Liver (tissue), 9 donors: ENCODE data around the gene NRG3. TPM values are rescaled to one million over a fixed set of nuclear protein-coding genes. Genes with fewer than 3 reads are reported as not detected.
"Not testable (repeated sequence)": the region's sequence is repeated elsewhere in the genome, so short reads cannot be mapped to it uniquely, and the experiment has no call there.

Experiments
- DNase-seq: peaks from one replicate; pipeline ENCODE4 v3.0.0-alpha.2; 2017; ENCODE audit warnings: low spot score
- H3K27ac ChIP-seq, 2 donors: one replicate each; pipeline ENCODE4 v1.7.0; 2013; ENCODE audit warnings: inconsistent platforms in 2 of 2, low read length in 2 of 2, control low read depth in 1 of 2, low read depth in 1 of 2, mild to moderate bottlenecking in 1 of 2
- H3K27me3 ChIP-seq, 4 donors: one replicate each; pipeline versions ENCODE4 v1.6.1 to v1.7.0; 2013; ENCODE audit warnings: low read length in 3 of 4, inconsistent platforms in 1 of 4, mild to moderate bottlenecking in 1 of 4, moderate library complexity in 1 of 4; ENCODE audit not compliant: control insufficient read depth in 4 of 4, insufficient read depth in 4 of 4
- H3K36me3 ChIP-seq, 4 donors: one replicate each; pipeline versions ENCODE4 v1.6.1 to v1.7.0; 2013; ENCODE audit warnings: low read length in 3 of 4, mild to moderate bottlenecking in 3 of 4, low read depth in 1 of 4, moderate library complexity in 1 of 4; ENCODE audit not compliant: control insufficient read depth in 4 of 4, insufficient read depth in 3 of 4
- H3K4me1 ChIP-seq, 4 donors: one replicate each; pipeline versions ENCODE4 v1.6.1 to v1.7.0; 2013; ENCODE audit warnings: low read length in 3 of 4, mild to moderate bottlenecking in 3 of 4, moderate library complexity in 1 of 4; ENCODE audit not compliant: control insufficient read depth in 4 of 4, insufficient read depth in 4 of 4
- H3K4me3 ChIP-seq, 3 donors: one replicate each; pipeline versions ENCODE4 v1.6.1 to v1.7.0; 2013; ENCODE audit warnings: low read length in 3 of 3, control low read depth in 1 of 3, low read depth in 1 of 3, mild to moderate bottlenecking in 1 of 3
- H3K9ac ChIP-seq, 2 donors: one replicate each; pipeline ENCODE4 v1.7.0; 2013; ENCODE audit warnings: low read length in 2 of 2, mild to moderate bottlenecking in 2 of 2, moderate library complexity in 2 of 2, control low read depth in 1 of 2, low read depth in 1 of 2
- H3K9me3 ChIP-seq, 4 donors: one replicate each; pipeline versions ENCODE4 v1.6.1 to v1.7.0; 2013; ENCODE audit warnings: low read length in 3 of 4; ENCODE audit not compliant: control insufficient read depth in 4 of 4
- EGR1 ChIP-seq, 2 donors: IDR thresholded peaks; 2 replicates each; pipeline ENCODE4 v1.6.1; 2016 to 2018; ENCODE audit warnings: antibody characterized with exemption in 2 of 2, low read depth in 2 of 2
- FOXA2 ChIP-seq: IDR thresholded peaks from 2 replicates; pipeline ENCODE4 v1.6.1; 2016; ENCODE audit warnings: antibody characterized with exemption
- GABPA ChIP-seq, 2 donors: IDR thresholded peaks in 1 of 2; conservative IDR thresholded peaks in 1 of 2; 2 replicates each; pipeline ENCODE4 v1.6.1; 2016; ENCODE audit warnings: antibody characterized with exemption in 2 of 2, mild to moderate bottlenecking in 1 of 2, moderate library complexity in 1 of 2
- HNF4A ChIP-seq, 2 donors: conservative IDR thresholded peaks; 2 replicates each; pipeline ENCODE4 v1.6.1; 2016; ENCODE audit warnings: antibody characterized with exemption in 2 of 2, mild to moderate bottlenecking in 2 of 2
- JUND ChIP-seq, 2 donors: IDR thresholded peaks; 2 replicates each; pipeline ENCODE4 v1.6.1; 2016; ENCODE audit warnings: antibody characterized with exemption in 2 of 2
- NR2F2 ChIP-seq: IDR thresholded peaks from 2 replicates; pipeline ENCODE4 v1.6.1; 2016; ENCODE audit warnings: antibody characterized with exemption
- RAD21 ChIP-seq, 2 donors: IDR thresholded peaks; 2 replicates each; pipeline ENCODE4 v1.6.1; 2016; ENCODE audit warnings: antibody characterized with exemption in 2 of 2, mild to moderate bottlenecking in 2 of 2
- RXRA ChIP-seq, 2 donors: IDR thresholded peaks; 2 replicates each; pipeline ENCODE4 v1.6.1; 2017 to 2018; ENCODE audit warnings: antibody characterized with exemption in 2 of 2, mild to moderate bottlenecking in 1 of 2
- SP1 ChIP-seq: IDR thresholded peaks from 2 replicates; pipeline ENCODE4 v1.6.1; 2018; ENCODE audit warnings: antibody characterized with exemption, mild to moderate bottlenecking
- TAF1 ChIP-seq: conservative IDR thresholded peaks from 2 replicates; pipeline ENCODE4 v1.6.1; 2016; ENCODE audit warnings: antibody characterized with exemption, mild to moderate bottlenecking
- YY1 ChIP-seq: IDR thresholded peaks from 2 replicates; pipeline ENCODE4 v1.6.1; 2016; ENCODE audit warnings: antibody characterized with exemption, mild to moderate bottlenecking
- WGBS: extraction: QIAGEN DNeasy Blood & Tissue Kit; methylation state at CpG from one replicate; pipeline ENCODE4 v1.1.7; 2013; 5-methylcytosine and 5-hydroxymethylcytosine counted together
- polyA plus RNA-seq, 2 donors: library from polyadenylated mRNA; stranded (reverse) in 1 of 2; unstranded in 1 of 2; fragments of 200-250 nt in 1 of 2; fragments of >200 nt in 1 of 2; fragmentation: Nextera tagmentation in 1 of 2; extraction: Ambion mirVana in 1 of 2; gene quantifications; one replicate each; pipeline versions ENCODE4 v1.2.1 to v1.2.3, GENCODE V29; 2013 to 2015
- total RNA-seq, 2 donors: library from RNA; depleted of rRNA; stranded (reverse); fragments of >200 nt; gene quantifications; one replicate each; pipeline ENCODE4 v1.2.3, GENCODE V29; 2014
- TF ChIP-seq, protein P1 (sequence below): IDR thresholded peaks from 2 replicates; pipeline ENCODE4 v1.6.1; 2016; ENCODE audit warnings: antibody characterized with exemption
- TF ChIP-seq, protein P2 (sequence below): IDR thresholded peaks from 2 replicates; pipeline ENCODE4 v1.6.1; 2016; ENCODE audit warnings: antibody characterized with exemption, mild to moderate bottlenecking
- TF ChIP-seq, protein P3 (sequence below): IDR thresholded peaks from 2 replicates; pipeline ENCODE4 v1.6.1; 2016; ENCODE audit warnings: antibody characterized with exemption
- TF ChIP-seq, protein P4 (sequence below): fragments of 150-350 bp; IDR thresholded peaks from 2 replicates; pipeline ENCODE4 v1.5.1; 2017; ENCODE audit warnings: improper control_type of control experiment, low read depth, low read length; ENCODE audit not compliant: missing input control
- donor health status: healthy.
- donor health status: healthy.
- donor health status: healthy.
- donor health status: healthy.
- donor health status: healthy.

NRG3 gene
- total and polyA plus RNA-seq, 4 donors, result 0.24 to 3.7 (median 0.38) TPM

DNA sequence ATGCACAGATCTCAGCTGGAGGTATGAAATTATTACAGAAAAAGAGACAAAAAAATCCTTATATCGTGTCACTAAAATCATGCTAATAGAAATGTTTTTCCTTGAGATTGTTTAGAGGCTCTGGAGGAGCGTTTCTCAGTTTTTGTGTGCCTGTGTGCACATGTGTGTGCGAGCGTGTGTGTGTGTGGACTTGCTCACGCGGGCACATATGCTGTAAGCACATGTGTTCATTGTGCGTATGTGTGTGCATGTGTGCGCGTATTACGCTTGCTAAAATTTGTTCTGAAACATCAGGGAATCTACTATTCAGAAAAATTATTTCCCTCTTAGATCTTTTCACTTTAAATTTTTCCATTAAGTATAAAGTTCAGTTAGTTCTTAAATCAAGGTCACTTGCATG, 1111.2 kb downstream of the NRG3 start:
- Histone ChIP-seq H3K9me3 (no peaks in the 10 kb centered on the region), H3K4me1 (no peaks in the 10 kb centered on the region), H3K9ac (no peak overlapping the region), H3K36me3 (no peaks in the 10 kb centered on the region), H3K27me3 (no peaks in the 10 kb centered on the region), H3K4me3 (no peak overlapping the region), H3K27ac (no peak overlapping the region)
- TF ChIP-seq YY1, result no peak
- TF ChIP-seq NR2F2, result no peak
- no peak for TF ChIP-seq RXRA (IDR thresholded peaks at IDR 0.05)
- TF ChIP-seq GABPA (IDR thresholded peaks at IDR 0.05 in 1 of 2, conservative IDR thresholded peaks at IDR 0.05 in 1 of 2), result no peak
- no peak for TF ChIP-seq FOXA2
- TF ChIP-seq HNF4A (conservative IDR thresholded peaks at IDR 0.05), result no peak
- no peak for TF ChIP-seq JUND (IDR thresholded peaks at IDR 0.05)
- TF ChIP-seq TAF1, result no peak
- TF ChIP-seq SP1, result no peak
- TF ChIP-seq, protein P1, sequence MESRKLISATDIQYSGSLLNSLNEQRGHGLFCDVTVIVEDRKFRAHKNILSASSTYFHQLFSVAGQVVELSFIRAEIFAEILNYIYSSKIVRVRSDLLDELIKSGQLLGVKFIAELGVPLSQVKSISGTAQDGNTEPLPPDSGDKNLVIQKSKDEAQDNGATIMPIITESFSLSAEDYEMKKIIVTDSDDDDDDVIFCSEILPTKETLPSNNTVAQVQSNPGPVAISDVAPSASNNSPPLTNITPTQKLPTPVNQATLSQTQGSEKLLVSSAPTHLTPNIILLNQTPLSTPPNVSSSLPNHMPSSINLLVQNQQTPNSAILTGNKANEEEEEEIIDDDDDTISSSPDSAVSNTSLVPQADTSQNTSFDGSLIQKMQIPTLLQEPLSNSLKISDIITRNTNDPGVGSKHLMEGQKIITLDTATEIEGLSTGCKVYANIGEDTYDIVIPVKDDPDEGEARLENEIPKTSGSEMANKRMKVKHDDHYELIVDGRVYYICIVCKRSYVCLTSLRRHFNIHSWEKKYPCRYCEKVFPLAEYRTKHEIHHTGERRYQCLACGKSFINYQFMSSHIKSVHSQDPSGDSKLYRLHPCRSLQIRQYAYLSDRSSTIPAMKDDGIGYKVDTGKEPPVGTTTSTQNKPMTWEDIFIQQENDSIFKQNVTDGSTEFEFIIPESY, result no peak
- TF ChIP-seq, protein P2, sequence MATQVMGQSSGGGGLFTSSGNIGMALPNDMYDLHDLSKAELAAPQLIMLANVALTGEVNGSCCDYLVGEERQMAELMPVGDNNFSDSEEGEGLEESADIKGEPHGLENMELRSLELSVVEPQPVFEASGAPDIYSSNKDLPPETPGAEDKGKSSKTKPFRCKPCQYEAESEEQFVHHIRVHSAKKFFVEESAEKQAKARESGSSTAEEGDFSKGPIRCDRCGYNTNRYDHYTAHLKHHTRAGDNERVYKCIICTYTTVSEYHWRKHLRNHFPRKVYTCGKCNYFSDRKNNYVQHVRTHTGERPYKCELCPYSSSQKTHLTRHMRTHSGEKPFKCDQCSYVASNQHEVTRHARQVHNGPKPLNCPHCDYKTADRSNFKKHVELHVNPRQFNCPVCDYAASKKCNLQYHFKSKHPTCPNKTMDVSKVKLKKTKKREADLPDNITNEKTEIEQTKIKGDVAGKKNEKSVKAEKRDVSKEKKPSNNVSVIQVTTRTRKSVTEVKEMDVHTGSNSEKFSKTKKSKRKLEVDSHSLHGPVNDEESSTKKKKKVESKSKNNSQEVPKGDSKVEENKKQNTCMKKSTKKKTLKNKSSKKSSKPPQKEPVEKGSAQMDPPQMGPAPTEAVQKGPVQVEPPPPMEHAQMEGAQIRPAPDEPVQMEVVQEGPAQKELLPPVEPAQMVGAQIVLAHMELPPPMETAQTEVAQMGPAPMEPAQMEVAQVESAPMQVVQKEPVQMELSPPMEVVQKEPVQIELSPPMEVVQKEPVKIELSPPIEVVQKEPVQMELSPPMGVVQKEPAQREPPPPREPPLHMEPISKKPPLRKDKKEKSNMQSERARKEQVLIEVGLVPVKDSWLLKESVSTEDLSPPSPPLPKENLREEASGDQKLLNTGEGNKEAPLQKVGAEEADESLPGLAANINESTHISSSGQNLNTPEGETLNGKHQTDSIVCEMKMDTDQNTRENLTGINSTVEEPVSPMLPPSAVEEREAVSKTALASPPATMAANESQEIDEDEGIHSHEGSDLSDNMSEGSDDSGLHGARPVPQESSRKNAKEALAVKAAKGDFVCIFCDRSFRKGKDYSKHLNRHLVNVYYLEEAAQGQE, result no peak
- TF ChIP-seq RAD21 (IDR thresholded peaks at IDR 0.05), result no peak
- TF ChIP-seq, protein P3, sequence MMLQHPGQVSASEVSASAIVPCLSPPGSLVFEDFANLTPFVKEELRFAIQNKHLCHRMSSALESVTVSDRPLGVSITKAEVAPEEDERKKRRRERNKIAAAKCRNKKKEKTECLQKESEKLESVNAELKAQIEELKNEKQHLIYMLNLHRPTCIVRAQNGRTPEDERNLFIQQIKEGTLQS, result no peak
- no peak for TF ChIP-seq EGR1 (IDR thresholded peaks at IDR 0.05; ENCODE audit: low read depth in 2 of 2)
- TF ChIP-seq, protein P4, sequence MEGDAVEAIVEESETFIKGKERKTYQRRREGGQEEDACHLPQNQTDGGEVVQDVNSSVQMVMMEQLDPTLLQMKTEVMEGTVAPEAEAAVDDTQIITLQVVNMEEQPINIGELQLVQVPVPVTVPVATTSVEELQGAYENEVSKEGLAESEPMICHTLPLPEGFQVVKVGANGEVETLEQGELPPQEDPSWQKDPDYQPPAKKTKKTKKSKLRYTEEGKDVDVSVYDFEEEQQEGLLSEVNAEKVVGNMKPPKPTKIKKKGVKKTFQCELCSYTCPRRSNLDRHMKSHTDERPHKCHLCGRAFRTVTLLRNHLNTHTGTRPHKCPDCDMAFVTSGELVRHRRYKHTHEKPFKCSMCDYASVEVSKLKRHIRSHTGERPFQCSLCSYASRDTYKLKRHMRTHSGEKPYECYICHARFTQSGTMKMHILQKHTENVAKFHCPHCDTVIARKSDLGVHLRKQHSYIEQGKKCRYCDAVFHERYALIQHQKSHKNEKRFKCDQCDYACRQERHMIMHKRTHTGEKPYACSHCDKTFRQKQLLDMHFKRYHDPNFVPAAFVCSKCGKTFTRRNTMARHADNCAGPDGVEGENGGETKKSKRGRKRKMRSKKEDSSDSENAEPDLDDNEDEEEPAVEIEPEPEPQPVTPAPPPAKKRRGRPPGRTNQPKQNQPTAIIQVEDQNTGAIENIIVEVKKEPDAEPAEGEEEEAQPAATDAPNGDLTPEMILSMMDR, result no peak
- 94% methylated on average over 10 of the region's 10 CpGs for WGBS
- no peak for DNase-seq

DNA sequence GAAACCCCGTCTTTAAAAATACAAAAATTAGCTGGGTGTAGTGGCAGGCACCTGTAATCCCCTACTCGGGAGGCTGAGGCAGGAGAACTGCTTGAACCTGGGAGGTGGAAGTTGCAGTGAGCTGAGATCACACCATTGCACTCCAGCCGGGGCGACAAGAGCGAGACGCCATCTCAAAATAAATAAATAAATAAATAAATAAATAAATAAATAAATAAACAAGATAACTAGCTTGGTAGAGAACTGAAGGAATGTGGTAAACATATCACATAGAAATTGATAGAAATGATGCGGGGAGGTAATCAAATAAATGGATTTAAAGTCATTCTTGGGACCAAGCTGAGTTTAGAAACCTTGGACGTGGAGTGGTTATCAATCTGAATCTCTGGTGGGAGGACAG, 1131.5 kb downstream of the NRG3 start:
- H3K9ac ChIP-seq, H3K27ac ChIP-seq, H3K27me3 ChIP-seq, H3K4me1 ChIP-seq, H3K4me3 ChIP-seq, DNase-seq, H3K9me3 ChIP-seq, H3K36me3 ChIP-seq: not testable (repeated sequence)
- 78% methylated on average over 8 of the region's 8 CpGs for WGBS
